ELF-1 (cell line): ENCODE data around the gene JPT2.

Experiments
- DNase-seq: peaks from one replicate; pipeline ENCODE4 v3.0.0-alpha.2; 2016; ENCODE audit warnings: low read depth, low spot score

Gene JPT2

GRCh38 chr16:1651974-1652312 is 26.1 kb upstream of the JPT2 start:
- no peak for DNase-seq

DNA sequence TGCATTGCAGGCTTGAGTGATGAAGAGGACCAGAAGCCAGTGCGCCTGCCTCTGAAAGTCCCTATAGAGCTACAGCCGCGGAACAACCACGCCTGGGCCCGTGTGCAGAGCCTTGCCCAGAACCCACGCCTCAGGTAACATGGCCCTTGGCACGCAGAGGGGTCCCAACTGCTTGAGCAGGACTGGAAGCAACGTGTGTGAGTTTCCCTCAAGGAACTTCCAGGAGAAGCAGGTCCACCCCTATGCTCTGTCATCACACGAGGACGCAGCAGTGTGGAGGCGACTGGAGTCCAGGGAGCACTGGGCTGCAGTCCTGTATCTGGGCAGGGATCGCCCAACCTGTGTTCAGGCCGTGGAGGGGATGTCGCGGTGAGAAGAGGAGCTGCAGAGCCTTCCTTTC is 25.1 kb upstream of the JPT2 start:
- DNase-seq: no peak

- DNase-seq: no peak
Measured at GRCh38 chr16:1654505-1655268, 23.4 kb upstream of the JPT2 start.

DNA sequence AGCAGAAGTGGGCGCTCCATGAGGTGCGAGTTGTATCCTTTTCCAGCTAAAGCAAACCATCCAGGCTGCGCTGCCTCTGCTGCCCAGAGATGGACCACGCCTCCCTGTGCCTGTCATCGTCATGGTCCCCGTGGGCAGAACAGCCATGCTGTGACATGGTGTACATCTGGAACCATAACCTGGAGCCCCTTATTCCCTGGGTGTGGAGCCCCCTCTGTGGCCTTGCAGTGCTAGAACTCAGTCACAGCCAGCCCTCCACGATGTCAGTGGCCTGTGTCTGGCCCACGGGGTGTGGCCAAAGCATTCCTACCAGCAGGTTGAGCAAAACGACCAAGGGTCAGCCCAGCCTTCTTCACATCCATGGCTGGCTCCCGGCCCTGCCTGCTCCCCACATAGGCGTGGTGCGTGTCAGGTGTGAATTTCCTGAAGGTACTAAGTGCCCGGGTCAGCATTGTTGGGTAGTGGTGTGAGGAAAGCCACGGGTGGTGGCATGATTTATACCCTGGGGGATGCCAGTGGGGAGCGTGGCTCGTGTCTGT is 22.7 kb upstream of the JPT2 start:
- no peak for DNase-seq

- no peak for DNase-seq
Measured at GRCh38 chr16:1655909-1656807, 21.9 kb upstream of the JPT2 start.

- no peak for DNase-seq
Measured at GRCh38 chr16:1656808-1657617, 21.1 kb upstream of the JPT2 start.

GRCh38 chr16:1657841-1658240 is 20.2 kb upstream of the JPT2 start:
- no peak for DNase-seq

DNA sequence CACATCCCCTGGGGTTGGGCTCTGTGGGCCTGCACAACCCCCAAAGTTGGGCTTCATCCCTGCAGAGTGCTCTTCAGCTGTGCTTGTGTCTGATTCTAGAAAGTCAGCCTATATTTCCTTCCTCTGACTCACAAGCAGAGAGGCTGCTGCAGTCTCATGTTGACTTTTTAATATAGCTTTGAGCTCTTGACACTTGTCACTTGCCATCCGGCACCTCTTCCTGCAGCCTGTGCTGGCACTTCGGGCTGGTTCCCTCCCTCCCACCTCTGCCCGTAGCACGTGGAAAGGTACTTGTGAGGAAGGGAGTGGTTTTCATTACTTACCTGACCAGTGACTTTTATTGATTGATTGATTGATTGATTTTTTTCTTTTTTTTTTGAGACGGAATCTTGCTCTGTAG is 19.0 kb upstream of the JPT2 start:
- no peak for DNase-seq

DNA sequence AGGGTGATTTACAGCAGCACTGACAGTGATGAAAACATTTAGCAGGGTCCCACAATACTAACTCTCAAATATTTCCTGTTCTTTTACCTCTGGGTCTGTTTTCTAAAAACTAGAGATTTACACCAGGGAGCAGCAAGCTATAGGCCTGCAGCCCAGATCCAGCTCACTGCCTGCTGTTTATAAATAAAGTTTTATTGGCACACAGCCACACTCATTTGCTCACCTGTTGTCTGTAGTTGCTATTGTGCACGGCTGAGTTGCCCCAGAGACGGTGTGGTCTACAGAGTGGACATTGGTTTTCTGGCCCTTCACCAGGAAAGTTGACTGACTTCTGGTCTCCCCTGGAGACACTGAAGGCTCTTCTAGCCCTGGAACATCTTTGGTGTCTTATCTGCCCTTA is 16.3 kb upstream of the JPT2 start:
- DNase-seq: no peak

GRCh38 chr16:1662543-1662942 is 15.5 kb upstream of the JPT2 start:
- no peak for DNase-seq

DNA sequence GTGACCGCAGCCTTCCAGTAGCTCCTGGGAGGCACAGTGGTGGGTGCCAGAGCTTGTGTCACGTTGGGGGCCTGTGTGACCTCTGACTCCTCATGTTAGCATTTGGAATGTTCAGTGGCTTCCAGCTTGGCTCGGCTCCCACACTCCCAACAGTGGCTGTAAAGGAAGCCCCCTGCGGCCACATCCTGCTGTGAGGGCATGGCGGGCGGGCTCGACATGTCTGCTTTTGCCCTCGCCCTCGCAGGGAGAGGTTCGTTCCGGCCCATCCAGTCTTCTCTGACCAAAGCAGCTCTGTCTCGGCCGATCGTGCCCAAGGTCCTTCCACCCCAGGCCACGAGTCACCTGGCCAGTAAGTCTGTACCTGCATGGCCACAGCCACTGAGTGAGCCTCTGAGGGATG is 12.2 kb upstream of the JPT2 start:
- no peak for DNase-seq

- no peak for DNase-seq
Measured at GRCh38 chr16:1666316-1666715, 11.8 kb upstream of the JPT2 start.

DNA sequence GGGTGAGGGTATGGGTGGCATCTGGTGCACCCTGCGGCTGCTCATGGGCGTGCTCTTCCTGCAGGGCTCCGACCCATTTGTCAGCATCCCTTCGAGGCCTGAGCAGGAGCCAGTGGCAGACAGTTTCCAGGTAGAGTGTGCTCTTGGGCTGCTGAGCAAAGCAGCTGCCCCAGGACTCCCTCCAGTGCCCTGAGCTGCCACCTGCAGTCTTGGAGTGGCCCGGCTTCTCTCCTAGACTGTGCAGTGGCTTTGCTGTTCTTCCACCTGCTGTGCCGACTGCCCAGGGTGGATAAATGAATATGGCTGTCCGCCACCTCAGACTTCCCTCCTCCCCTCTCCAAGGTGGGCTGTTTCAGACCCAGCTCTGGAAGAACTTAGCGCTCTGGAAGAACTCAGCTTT is 10.8 kb upstream of the JPT2 start:
- no peak for DNase-seq

DNA sequence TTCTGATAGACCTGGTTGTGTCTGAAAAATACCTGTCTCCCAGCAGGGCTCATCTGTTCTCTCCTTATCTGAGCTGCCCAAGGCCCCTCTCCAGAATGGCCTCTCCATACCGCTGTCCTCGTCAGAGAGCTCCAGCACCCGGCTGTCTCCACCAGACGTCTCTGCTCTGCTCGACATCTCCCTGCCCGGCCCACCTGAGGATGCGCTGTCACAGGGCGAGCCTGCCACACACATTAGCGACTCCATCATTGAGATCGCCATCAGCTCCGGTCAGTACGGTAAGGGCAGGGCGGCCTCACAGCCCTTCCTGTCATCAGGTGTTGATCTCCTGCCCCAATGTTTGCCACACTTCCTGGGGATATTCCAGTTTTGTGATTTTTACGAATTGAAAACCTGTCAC is 10.2 kb upstream of the JPT2 start:
- no peak for DNase-seq

DNA sequence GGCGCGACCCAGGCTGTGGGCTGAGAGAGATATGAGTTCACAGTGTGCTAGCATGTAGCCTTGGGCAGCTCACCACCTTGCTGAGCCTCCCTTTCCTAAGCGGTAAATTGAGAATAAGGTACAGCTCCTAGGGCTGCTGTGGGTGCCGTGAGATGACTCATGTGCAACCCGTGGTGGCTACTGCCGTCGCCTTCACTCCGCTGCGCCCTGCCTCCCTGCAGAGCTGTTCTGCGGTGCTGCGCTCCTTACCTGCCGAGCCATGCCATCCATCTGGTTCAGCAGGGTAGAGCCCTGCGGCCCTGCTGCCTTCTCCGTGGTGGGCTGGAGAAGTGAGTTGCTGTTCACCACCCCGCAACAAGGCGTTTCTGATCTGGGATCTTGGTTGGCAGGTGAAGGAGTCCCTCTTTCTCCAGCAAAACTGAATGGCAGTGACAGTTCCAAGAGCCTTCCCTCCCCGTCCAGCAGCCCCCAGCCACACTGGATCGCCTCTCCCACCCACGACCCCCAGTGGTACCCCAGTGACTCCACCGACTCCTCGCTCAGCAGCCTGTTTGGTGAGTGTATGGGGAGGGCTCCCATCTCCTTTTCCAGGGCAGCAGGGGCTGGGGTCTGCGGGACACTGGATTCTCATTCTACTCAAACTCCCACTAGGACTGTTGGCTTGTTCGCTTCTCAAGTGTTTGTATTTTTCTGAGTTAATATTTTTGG is 9.3 kb upstream of the JPT2 start:
- DNase-seq: no peak

GRCh38 chr16:1669698-1670097 is 8.4 kb upstream of the JPT2 start:
- DNase-seq: no peak

DNA sequence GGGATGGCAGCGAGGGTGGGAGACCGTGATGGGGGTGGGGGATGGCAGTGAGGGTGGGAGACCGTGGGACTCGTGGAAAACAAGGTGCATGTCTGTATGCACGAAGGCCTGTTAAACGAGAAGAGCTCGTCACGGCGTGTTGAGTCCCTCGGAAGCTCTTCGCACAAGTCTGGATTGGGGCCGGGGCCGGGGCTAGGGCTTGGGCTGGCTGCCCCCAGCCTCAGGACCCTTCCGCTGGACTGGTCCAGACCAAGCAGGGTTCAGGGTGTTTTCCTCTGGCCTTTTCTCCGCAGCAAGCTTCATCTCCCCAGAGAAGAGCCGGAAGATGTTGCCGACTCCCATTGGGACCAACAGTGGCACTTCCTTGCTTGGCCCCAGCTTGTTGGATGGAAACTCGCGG is 7.7 kb upstream of the JPT2 start:
- no peak for DNase-seq

- no peak for DNase-seq
Measured at GRCh38 chr16:1670866-1671265, 7.2 kb upstream of the JPT2 start.

- DNase-seq: no peak
Measured at GRCh38 chr16:1673424-1674151, 4.5 kb upstream of the JPT2 start.

DNA sequence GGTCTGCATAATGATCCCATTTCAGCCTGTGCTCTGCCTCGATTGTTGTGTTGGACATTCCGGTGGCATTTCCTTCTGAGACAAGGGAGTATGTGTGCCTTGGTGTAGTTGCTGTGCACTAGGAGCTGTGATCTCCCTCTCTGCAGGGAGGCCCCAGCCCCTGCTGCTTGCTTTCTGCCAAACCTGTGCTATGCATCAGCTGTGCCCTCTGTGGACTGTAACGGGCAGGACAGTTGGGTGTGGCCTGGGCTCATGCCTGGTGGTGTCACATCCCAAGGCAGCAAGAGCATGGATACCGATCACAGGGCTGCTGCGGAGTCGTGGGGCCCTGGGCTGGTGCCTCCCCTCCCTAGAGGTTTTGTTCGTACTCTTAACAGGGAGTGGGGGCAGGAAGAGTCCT is 3.8 kb upstream of the JPT2 start:
- DNase-seq: no peak
